ENCODE measurements around the gene GDE1. TPM values are rescaled to one million over a fixed set of nuclear protein-coding genes. Genes with fewer than 3 reads are reported as not detected.
A peak's percentile ranks its signal among the peaks of the same experiment; 100 is the strongest.

The GDE1 gene
- total and polyA plus RNA-seq, 12 donors: 20.1 to 91.8 (median 64.1) TPM

DNA sequence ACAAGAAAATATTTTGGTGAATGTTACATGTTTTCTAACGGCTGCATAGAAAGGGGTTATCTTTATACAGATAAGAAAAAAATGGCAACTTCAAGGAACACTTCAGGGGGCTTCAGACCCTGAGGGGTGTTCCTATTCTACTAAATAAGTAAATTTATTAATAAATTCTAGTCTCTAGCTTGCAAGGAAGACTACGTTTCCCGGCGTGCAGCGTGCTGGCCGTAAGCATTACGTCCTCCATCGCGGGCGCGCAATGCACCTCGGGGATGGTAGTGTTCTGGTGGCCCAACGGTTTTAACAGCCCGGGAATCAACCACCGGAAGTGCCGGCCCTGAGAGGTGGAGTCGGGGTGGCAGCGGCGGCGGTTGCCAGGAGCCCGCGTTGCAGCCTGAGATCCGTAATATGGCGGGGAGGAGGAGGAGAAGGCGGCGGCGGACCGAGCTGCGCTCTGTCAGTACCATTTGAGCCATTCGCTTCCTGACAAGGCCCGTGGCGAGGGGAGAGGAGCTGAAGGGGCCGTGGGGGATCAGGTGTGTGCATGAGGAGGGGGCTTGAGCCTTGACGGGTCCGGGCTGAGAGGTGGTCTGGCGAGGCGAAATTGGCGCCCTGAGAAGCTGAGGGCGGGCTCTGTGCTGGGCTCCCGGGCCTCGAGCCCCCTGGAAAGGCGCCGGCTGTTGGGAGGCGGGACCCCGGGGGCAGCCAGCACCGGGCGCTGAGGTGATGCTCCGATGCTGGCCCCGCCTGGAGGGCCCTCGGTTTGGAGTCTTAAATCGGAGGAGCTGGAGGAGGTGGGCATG is 1.9 kb upstream of the GDE1 start, which contains the start of gene CCP110:
Gene CCP110 (plus strand): TSS at position 384 of the 797 bp plus-strand sequence. CDS start 3,940 bp downstream, outside the sequence.
- WGBS, 4 donors: 1 to 4% (median 2%) methylated on average over 29 to 51 of the region's 51 CpGs
- peak within 1 kb of the TSS; percentile 68 to 87 (median 77) for H3K4me3 ChIP-seq
- peak within 1 kb of the TSS in 4 of 5 donors; percentile 20 to 63 (median 42) for H3K27ac ChIP-seq
- peaks cover 0 to 9% of the 10 kb centered on the region in 2 donors for H3K36me3 ChIP-seq (replicated peaks in 1 of 2)
- TF ChIP-seq POLR2A (IDR thresholded peaks at IDR 0.05): peak; percentile 29 to 77
- TF ChIP-seq, protein P1, sequence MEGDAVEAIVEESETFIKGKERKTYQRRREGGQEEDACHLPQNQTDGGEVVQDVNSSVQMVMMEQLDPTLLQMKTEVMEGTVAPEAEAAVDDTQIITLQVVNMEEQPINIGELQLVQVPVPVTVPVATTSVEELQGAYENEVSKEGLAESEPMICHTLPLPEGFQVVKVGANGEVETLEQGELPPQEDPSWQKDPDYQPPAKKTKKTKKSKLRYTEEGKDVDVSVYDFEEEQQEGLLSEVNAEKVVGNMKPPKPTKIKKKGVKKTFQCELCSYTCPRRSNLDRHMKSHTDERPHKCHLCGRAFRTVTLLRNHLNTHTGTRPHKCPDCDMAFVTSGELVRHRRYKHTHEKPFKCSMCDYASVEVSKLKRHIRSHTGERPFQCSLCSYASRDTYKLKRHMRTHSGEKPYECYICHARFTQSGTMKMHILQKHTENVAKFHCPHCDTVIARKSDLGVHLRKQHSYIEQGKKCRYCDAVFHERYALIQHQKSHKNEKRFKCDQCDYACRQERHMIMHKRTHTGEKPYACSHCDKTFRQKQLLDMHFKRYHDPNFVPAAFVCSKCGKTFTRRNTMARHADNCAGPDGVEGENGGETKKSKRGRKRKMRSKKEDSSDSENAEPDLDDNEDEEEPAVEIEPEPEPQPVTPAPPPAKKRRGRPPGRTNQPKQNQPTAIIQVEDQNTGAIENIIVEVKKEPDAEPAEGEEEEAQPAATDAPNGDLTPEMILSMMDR (IDR thresholded peaks at IDR 0.05): no peak
- no peaks in the 10 kb centered on the region for H3K9me3 ChIP-seq (replicated peaks in 1 of 3)
- intact Hi-C loops (cut with DNase I): no loop called here
- no peaks in the 10 kb centered on the region for H3K27me3 ChIP-seq
- peaks cover 13 to 28% of the 10 kb centered on the region in 2 donors for H3K4me1 ChIP-seq (replicated peaks in 1 of 2)
- DNase-seq: peak; percentile 95 to 99 (median 97)

DNA sequence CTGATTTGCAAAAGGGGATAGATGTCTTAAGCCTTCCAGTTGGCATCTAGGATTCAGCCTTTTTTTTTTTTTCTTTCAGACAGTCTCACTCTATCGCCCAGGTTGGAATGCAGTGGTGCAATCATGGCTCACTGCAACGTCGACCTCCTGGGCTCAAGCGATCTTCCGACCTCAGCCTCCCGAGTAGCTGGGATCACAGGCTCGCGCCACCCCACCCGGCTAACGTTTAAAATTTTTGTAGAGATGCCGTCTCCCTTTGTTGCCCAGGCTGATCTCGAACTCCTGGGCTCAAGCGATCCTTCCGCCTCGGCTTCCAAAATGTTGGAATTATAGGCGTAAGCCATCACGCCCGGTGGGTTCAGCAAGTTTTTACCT is 1.3 kb upstream of the GDE1 start:
- no peak for TF ChIP-seq POLR2A (IDR thresholded peaks at IDR 0.05)
- H3K4me3 ChIP-seq: no peak overlapping the region
- peaks cover 13 to 33% of the 10 kb centered on the region in 2 donors for H3K4me1 ChIP-seq (replicated peaks in 1 of 2)
- WGBS, 4 donors: 63 to 68% (median 67%) methylated on average over 18 of the region's 18 CpGs
- intact Hi-C loops (cut with DNase I): no loop called here
- no peaks in the 10 kb centered on the region for H3K9me3 ChIP-seq (replicated peaks in 1 of 3)
- no peaks in the 10 kb centered on the region for H3K27me3 ChIP-seq
- H3K36me3 ChIP-seq (replicated peaks in 1 of 2): peaks cover 0 to 3% of the 10 kb centered on the region in 2 donors
- no peak overlapping the region for H3K27ac ChIP-seq
- DNase-seq: peak in 2 of 7 donors; percentile 34 to 63

GRCh38 chr16:19522760-19523159 is 862 bp upstream of the GDE1 start:
- no peaks in the 10 kb centered on the region for H3K9me3 ChIP-seq (replicated peaks in 1 of 3)
- no peaks in the 10 kb centered on the region for H3K36me3 ChIP-seq (replicated peaks in 1 of 2)
- TF ChIP-seq, protein P1 (IDR thresholded peaks at IDR 0.05): no peak
- no peak for TF ChIP-seq POLR2A (IDR thresholded peaks at IDR 0.05)
- H3K27ac ChIP-seq: no peak overlapping the region
- H3K4me3 ChIP-seq: no peak overlapping the region
- 77 to 92% (median 80%) methylated on average over 2 of the region's 2 CpGs for WGBS, 4 donors
- H3K27me3 ChIP-seq: no peaks in the 10 kb centered on the region
- intact Hi-C loops (cut with DNase I): no loop called here
- H3K4me1 ChIP-seq (replicated peaks in 1 of 2): peaks cover 13 to 37% of the 10 kb centered on the region in 2 donors
- no peak for DNase-seq

DNA sequence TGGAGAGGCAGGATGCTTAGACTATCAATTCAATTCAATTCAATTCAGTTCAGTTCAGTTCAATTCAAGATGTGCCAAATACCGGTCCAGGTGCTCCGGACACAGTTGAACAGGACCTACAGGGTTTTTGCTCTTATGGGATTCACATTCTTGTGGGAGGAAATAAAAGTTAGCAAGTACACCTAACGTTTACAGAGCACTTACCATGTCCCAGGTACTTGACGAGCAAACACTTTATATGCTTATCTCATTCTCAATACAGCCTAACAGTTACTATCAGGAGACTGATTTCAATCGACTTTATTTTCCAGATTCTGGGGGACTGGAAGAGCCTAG is 467 bp upstream of the GDE1 start:
- H3K4me3 ChIP-seq: no peak overlapping the region
- H3K27ac ChIP-seq: peak overlapping the region in 2 of 5 donors; percentile 86 to 95
- no peaks in the 10 kb centered on the region for H3K27me3 ChIP-seq
- WGBS, 4 donors: 27 to 37% (median 33%) methylated on average over 5 of the region's 5 CpGs
- TF ChIP-seq, protein P1 (IDR thresholded peaks at IDR 0.05): no peak
- TF ChIP-seq POLR2A (IDR thresholded peaks at IDR 0.05): no peak
- H3K9me3 ChIP-seq (replicated peaks in 1 of 3): no peaks in the 10 kb centered on the region
- intact Hi-C loops (cut with DNase I): no loop called here
- DNase-seq: no peak
- peaks cover 13 to 41% of the 10 kb centered on the region in 2 donors for H3K4me1 ChIP-seq (replicated peaks in 1 of 2)
- H3K36me3 ChIP-seq (replicated peaks in 1 of 2): no peaks in the 10 kb centered on the region
